H1 (cell line): ENCODE results near the gene SLC16A9. TPM values are rescaled to one million over a fixed set of nuclear protein-coding genes. Genes with fewer than 3 reads are reported as not detected.

Source experiments
- CTCF ChIA-PET: fragments of 300-600 bp; sonication (Branson Sonifier 250); formaldehyde crosslinking; loops from one replicate; lab custom pipeline; 2021; ENCODE audit not compliant: partially characterized antibody; lab: Charles Lee
- POLR2A ChIA-PET: fragments of 300-600 bp; sonication (Branson Sonifier 250); formaldehyde crosslinking; loops from one replicate; lab custom pipeline; 2021; ENCODE audit warnings: inconsistent platforms; ENCODE audit not compliant: partially characterized antibody; lab: Charles Lee
- DNase-seq, 2 experiments: peaks; one replicate each; pipeline versions ENCODE4 v3.0.0 to v3.0.0-alpha.2; 2010 to 2022; ENCODE audit warnings: low spot score in 2 of 2, low read depth in 1 of 2, mixed read lengths in 1 of 2
- FAIRE-seq: peaks from 2 replicates; lab custom pipeline; 2011; peaks lifted over from hg19 to GRCh38; lab: Jason Lieb, UNC
- H2AFZ ChIP-seq: 2 replicates; pipeline ENCODE4 v1.8.1; 2012; ENCODE audit warnings: low read length, inconsistent platforms
- H2AK5ac ChIP-seq: 2 replicates; pipeline ENCODE4 v1.6.1; 2013; ENCODE audit warnings: low read depth, low read length
- H2BK120ac ChIP-seq: replicated peaks from 2 replicates; pipeline ENCODE3; 2013; ENCODE audit warnings: low read depth, low read length, inconsistent platforms
- H2BK12ac ChIP-seq: 2 replicates; pipeline ENCODE4 v1.6.1; 2013; ENCODE audit warnings: low read depth, low read length
- H2BK15ac ChIP-seq: 2 replicates; pipeline ENCODE4 v1.6.1; 2013; ENCODE audit warnings: low read length
- H2BK20ac ChIP-seq: 2 replicates; pipeline ENCODE4 v1.6.1; 2013; ENCODE audit warnings: low read length
- H2BK5ac ChIP-seq: 2 replicates; pipeline ENCODE4 v1.6.1; 2013; ENCODE audit warnings: low read depth, low read length
- H3K14ac ChIP-seq: 2 replicates; pipeline ENCODE4 v1.6.1; 2013; ENCODE audit warnings: inconsistent platforms; ENCODE audit not compliant: insufficient read length
- H3K18ac ChIP-seq: 2 replicates; pipeline ENCODE4 v1.6.1; 2013; ENCODE audit warnings: low read length; ENCODE audit errors: extremely low read depth
- H3K23ac ChIP-seq: 2 replicates; pipeline ENCODE4 v1.6.1; 2013; ENCODE audit warnings: inconsistent platforms; ENCODE audit not compliant: insufficient read length
- H3K23me2 ChIP-seq: 2 replicates; pipeline ENCODE4 v1.6.1; 2013; ENCODE audit warnings: low read depth, low read length
- H3K27ac ChIP-seq: 2 replicates; pipeline ENCODE4 v1.6.1; 2011; ENCODE audit warnings: low read depth, low read length, inconsistent platforms
- H3K27me3 ChIP-seq, 4 experiments: replicated peaks in 1 of 4; 1 replicate in 1 of 4; 2 replicates in 3 of 4; pipeline versions ENCODE4 v1.6.1 to v1.8.1; 2011 to 2013; ENCODE audit warnings: low read length in 3 of 4, mild to moderate bottlenecking in 3 of 4, inconsistent platforms in 2 of 4, mixed read lengths in 2 of 4, moderate library complexity in 1 of 4; ENCODE audit not compliant: control insufficient read depth in 3 of 4, insufficient read depth in 3 of 4; ENCODE audit errors: extremely low read depth in 1 of 4
- H3K36me3 ChIP-seq, 4 experiments: 2 replicates each; pipeline versions ENCODE4 v1.6.1 to v1.8.1; 2011 to 2013; ENCODE audit warnings: mild to moderate bottlenecking in 4 of 4, low read length in 3 of 4, moderate library complexity in 2 of 4, control low read depth in 1 of 4, inconsistent platforms in 1 of 4; ENCODE audit not compliant: insufficient read depth in 4 of 4, control insufficient read depth in 2 of 4
- H3K4ac ChIP-seq: replicated peaks from 2 replicates; pipeline ENCODE3; 2013; ENCODE audit warnings: low read length, low read depth, mixed read lengths, inconsistent platforms; ENCODE audit not compliant: insufficient read length
- H3K4me1 ChIP-seq, 4 experiments: replicated peaks in 1 of 4; 1 replicate in 1 of 4; 2 replicates in 3 of 4; pipeline versions ENCODE4 v1.6.1 to v1.8.1; 2011 to 2013; ENCODE audit warnings: low read length in 3 of 4, inconsistent platforms in 2 of 4, mixed read lengths in 1 of 4; ENCODE audit not compliant: insufficient read depth in 4 of 4, control insufficient read depth in 3 of 4
- H3K4me2 ChIP-seq, 2 experiments: 2 replicates each; pipeline versions ENCODE4 v1.6.1 to v1.8.1; 2011 to 2013; ENCODE audit warnings: low read depth in 2 of 2, low read length in 2 of 2, control low read depth in 1 of 2, inconsistent platforms in 1 of 2, mild to moderate bottlenecking in 1 of 2; ENCODE audit not compliant: insufficient read depth in 1 of 2
- H3K4me3 ChIP-seq, 4 experiments: fragments of 200-600, 300-600 bp in 1 of 4; sonication (generic), shearing (Covaris generic), sonication (Bioruptor Twin) in 1 of 4; 2 replicates each; pipeline versions ENCODE4 v1.5.1 to v1.8.1; 2011 to 2016; ENCODE audit warnings: low read length in 4 of 4, low read depth in 3 of 4, control low read depth in 2 of 4, inconsistent platforms in 2 of 4, mild to moderate bottlenecking in 2 of 4, mixed read lengths in 1 of 4, moderate library complexity in 1 of 4; ENCODE audit not compliant: insufficient read depth in 2 of 4; ENCODE audit errors: extremely low read depth in 1 of 4
- H3K56ac ChIP-seq: replicated peaks from 2 replicates; pipeline ENCODE3; 2013; ENCODE audit warnings: low read depth, mild to moderate bottlenecking, mixed read lengths, low read length, inconsistent platforms; ENCODE audit not compliant: insufficient read length
- H3K79me1 ChIP-seq: 2 replicates; pipeline ENCODE4 v1.6.1; 2013; ENCODE audit warnings: low read depth, low read length, control low read depth
- H3K79me2 ChIP-seq, 2 experiments: 2 replicates each; pipeline versions ENCODE4 v1.6.1 to v1.8.1; 2012 to 2013; ENCODE audit warnings: low read length in 2 of 2, mild to moderate bottlenecking in 2 of 2, inconsistent platforms in 1 of 2; ENCODE audit not compliant: insufficient read depth in 2 of 2, control insufficient read depth in 1 of 2
- H3K9ac ChIP-seq, 4 experiments: replicated peaks in 1 of 4; 1 replicate in 1 of 4; 2 replicates in 3 of 4; pipeline versions ENCODE4 v1.6.1 to v1.8.1; 2011 to 2013; ENCODE audit warnings: low read depth in 3 of 4, low read length in 3 of 4, control low read depth in 2 of 4, mild to moderate bottlenecking in 2 of 4, moderate library complexity in 2 of 4, inconsistent platforms in 1 of 4; ENCODE audit errors: extremely low read depth in 1 of 4
- H3K9me3 ChIP-seq, 2 experiments: 2 replicates each; pipeline versions ENCODE4 v1.6.1 to v1.8.1; 2012 to 2013; ENCODE audit warnings: mild to moderate bottlenecking in 2 of 2, moderate library complexity in 2 of 2, control low read depth in 1 of 2, inconsistent platforms in 1 of 2, low read depth in 1 of 2, low read length in 1 of 2, mixed read lengths in 1 of 2; ENCODE audit not compliant: insufficient read depth in 2 of 2
- H4K20me1 ChIP-seq, 2 experiments: replicated peaks in 1 of 2; 2 replicates each; pipeline versions ENCODE3 to v1.8.1; 2011 to 2013; ENCODE audit warnings: inconsistent platforms in 2 of 2, low read length in 2 of 2, mild to moderate bottlenecking in 1 of 2; ENCODE audit not compliant: insufficient read depth in 2 of 2, control insufficient read depth in 1 of 2
- H4K5ac ChIP-seq: 2 replicates; pipeline ENCODE4 v1.6.1; 2013; ENCODE audit warnings: low read length, low read depth, mixed read lengths, inconsistent platforms; ENCODE audit not compliant: insufficient read length
- H4K8ac ChIP-seq: 2 replicates; pipeline ENCODE4 v1.8.0; 2013; ENCODE audit warnings: mild to moderate bottlenecking, moderate library complexity, low read length, inconsistent platforms; ENCODE audit not compliant: insufficient read depth; ENCODE audit errors: extremely low read depth
- H4K91ac ChIP-seq: replicated peaks from 2 replicates; pipeline ENCODE3; 2013; ENCODE audit warnings: low read length, mixed read lengths, inconsistent platforms; ENCODE audit not compliant: insufficient read length
- ASH2L ChIP-seq: fragments of 200-600, 300-600 bp; sonication (generic); IDR thresholded peaks from one replicate; pipeline ENCODE4 v1.7.1; 2017; ENCODE audit warnings: low read length
- NANOG ChIP-seq: IDR thresholded peaks from 2 replicates; pipeline ENCODE4 v1.6.1; 2011; ENCODE audit warnings: low read length, low read depth, mild to moderate bottlenecking, inconsistent platforms; ENCODE audit not compliant: insufficient read depth, poor library complexity, severe bottlenecking
- RXRA ChIP-seq: IDR thresholded peaks from 2 replicates; pipeline ENCODE4 v1.6.1; 2011; ENCODE audit warnings: low read depth, mild to moderate bottlenecking, low read length, moderate library complexity; ENCODE audit not compliant: insufficient read depth
- polyA plus RNA-seq, 7 experiments: library from polyadenylated mRNA; depleted of rRNA in 3 of 7; stranded (reverse) in 5 of 7; unstranded in 2 of 7; fragments of >200 nt in 5 of 7; fragments of 200-250 nt in 2 of 7; gene quantifications; 1 replicate in 5 of 7; 2 replicates in 1 of 7; 4 replicates in 1 of 7; pipeline versions ENCODE4 v1.2.1 to v1.2.3, GENCODE V29; 2011 to 2013; ENCODE audit warnings: missing spikeins in 2 of 7, mixed read lengths in 2 of 7
- total RNA-seq: library from RNA; stranded (reverse); fragmentation: NEBNext Ultra II Directional; extraction: Animal tissue kit (Norgen Biotek cat#: 25700); gene quantifications from 2 replicates; pipeline ENCODE4 v1.2.1, GENCODE V29; 2021

SLC16A9 gene
- total and polyA plus RNA-seq, 2 of the 8 experiments (the other 6 are each of a cell fraction or from before 2014, with no cell fraction given) = 11.2 to 20.5 TPM

GRCh38 chr10:59741048-59741447 is 31.4 kb upstream of the SLC16A9 start:
- Histone ChIP-seq H3K9ac (no peak overlapping the region), H4K8ac (no peak overlapping the region)
- FAIRE-seq = no peak
- TF ChIP-seq ASH2L = no peak
- no peak for TF ChIP-seq NANOG
- no peak for TF ChIP-seq RXRA

More at GRCh38 chr10:59741048-59741447, 31.4 kb upstream of the SLC16A9 start:
- Histone ChIP-seq H2BK12ac (no peak overlapping the region), H3K27ac (no peak overlapping the region), H2AFZ (no peak overlapping the region), H3K36me3 (no peaks in the 10 kb centered on the region; a peak in 1 of 8 replicates), H3K23me2 (no peaks in the 10 kb centered on the region), H3K4ac (no peak overlapping the region), H4K5ac (no peak overlapping the region), H2BK5ac (no peak overlapping the region), H2BK15ac (no peak overlapping the region), H3K14ac (no peak overlapping the region), H2BK20ac (no peak overlapping the region), H3K4me1 (no peaks in the 10 kb centered on the region), H3K79me2 (no peaks in the 10 kb centered on the region), H3K4me3 (no peak overlapping the region), H3K56ac (no peak overlapping the region), H4K20me1 (no peaks in the 10 kb centered on the region), H3K9me3 (peaks cover 3 to 17% of the 10 kb centered on the region in 2 experiments; a peak in 3 of 4 replicates), H3K27me3 (no peaks in the 10 kb centered on the region), H3K23ac (no peak overlapping the region), H3K79me1 (no peaks in the 10 kb centered on the region), H4K91ac (no peak overlapping the region), H3K18ac (no peak overlapping the region), H2AK5ac (no peak overlapping the region), H2BK120ac (no peak overlapping the region), H3K4me2 (no peak overlapping the region)
- ChIA-PET POLR2A (interaction anchor here (0.9 kb wide), 1 partner anchor 75 kb away, joined by 3 read pairs; no protein-coding TSS in a partner anchor), CTCF (interaction anchor here (0.7 to 1.6 kb wide), 7 partner anchors 10 to 626 kb away, joined by 3 to 4 read pairs (median 3); no protein-coding TSS in a partner anchor)
- no peak for DNase-seq
